ENCODE measurements around the gene SCGB1C1.
"Not testable (repeated sequence)": the region's sequence is repeated elsewhere in the genome, so short reads cannot be mapped to it uniquely, and the experiment has no call there.

The SCGB1C1 gene

DNA sequence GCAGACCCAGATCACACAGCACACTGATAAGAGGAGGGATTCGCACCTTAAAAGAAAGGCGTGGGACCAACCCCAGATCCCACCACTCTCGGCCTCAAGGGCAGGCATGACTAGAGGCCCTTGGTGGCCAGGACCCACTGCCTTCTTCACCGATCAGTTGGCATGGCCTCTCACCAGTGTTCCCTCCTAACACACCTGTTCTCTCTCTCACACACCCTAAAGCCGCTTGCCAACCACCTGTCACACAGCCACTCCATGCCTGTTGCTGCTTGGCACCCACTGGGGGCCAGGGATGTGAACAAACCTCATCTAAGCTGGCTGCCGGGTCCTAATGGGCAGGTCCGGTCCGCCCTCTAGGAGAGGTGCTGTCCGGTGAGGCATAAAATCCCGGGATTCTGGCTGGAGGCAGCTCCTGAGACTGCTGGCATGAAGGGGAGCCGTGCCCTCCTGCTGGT is at the start of gene SCGB1C1:
SCGB1C1 (plus strand) TSS at position 405 of the 455 bp plus-strand sequence; CDS start at position 427, 22 bp downstream.
- TF ChIP-seq YY1, TCF12, ZBTB7A (IDR thresholded peaks at IDR 0.05; ENCODE audit: low read depth): not testable (repeated sequence)

DNA sequence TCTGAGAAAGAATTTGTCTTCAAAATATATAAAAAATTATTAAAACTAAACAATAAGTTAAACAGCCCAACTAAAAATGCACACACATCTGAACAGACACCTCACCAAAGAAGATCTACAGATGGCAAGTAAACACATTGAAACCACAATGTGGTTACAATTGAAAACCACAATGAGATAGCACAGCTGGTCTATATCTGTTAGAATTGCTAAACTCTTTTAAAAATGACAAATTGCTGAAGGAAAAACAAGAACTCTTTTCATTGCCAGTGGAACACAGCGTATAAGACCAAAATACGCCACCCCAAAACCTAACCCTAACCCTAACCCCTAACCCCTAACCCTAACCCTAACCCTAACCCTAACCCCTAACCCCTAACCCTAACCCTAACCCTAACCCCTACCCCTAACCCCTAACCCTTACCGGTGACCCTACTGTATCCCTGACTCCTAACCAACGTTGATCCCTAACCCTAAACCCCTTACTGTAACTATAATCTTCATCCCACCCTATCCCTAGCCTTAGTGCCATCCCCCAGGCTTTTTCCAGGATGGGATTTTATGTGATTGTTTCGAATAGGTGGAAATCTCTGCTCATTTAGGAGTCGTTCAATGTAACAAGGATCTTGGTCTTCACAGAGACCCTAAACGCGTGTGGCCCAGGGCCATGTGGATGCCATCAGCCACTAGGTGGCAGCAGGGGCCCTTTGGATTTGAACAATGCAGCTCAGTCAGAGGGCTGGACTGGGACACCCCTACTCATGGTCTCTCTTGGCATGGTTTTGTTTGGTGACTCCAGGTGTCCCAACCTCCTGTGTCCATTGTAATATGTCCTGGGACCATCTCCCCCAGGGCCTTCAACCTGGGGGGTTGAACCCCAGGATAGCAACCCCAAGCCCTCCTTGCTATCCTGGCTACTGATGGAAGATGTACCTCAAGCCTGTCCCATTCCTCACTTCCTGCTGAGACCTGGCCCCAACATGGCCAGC is 1.1 kb upstream of the SCGB1C1 start:
- TF ChIP-seq RAD21 (IDR thresholded peaks at IDR 0.05; ENCODE audit: low read depth), result peak; percentile 30; the same call in 1 of the 2 replicates

DNA sequence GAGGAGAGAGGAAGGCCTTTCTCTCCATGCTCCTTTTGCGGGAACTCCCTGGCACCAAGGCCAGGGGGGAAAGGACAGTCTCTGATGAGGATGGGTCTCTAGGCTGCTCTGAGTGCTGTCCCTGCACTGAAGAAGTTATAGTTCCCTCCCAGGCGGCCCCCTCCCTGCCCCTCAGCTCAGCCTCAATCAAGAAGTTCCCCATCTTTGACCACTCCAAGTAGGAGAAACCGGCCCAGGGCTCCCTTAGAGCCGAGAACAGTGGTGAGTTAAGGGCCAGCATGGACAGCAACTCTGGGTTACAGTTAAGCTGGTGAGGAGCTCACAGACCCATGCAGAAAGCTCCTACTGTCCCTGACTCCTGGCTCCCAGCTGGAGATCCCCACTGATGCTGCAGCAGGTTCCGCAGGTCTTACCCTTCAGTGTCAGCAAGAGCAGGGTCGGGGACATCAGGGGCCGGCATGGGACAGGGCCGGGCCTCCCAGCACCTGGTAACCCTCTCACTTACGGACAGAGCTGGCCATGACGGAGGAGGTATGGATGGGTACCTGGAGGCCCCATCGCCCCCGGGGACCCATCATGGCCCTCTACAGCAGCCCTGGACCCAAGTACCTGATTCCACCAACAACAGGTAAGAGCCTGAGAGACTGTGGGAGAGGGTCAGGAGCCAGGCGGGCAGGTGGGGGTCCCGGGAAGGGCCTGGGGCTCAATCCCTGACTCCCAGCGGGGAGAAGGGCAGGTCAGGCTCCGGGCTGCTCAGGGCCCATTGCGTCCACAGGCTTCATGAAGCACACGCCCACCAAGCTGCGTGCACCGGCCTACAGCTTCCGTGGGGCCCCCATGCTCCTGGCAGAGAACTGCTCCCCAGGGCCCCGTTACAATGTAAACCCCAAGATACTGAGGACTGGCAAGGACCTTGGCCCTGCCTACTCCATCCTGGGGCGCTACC is 4.2 kb downstream of the SCGB1C1 start:
- TF ChIP-seq, protein P1, sequence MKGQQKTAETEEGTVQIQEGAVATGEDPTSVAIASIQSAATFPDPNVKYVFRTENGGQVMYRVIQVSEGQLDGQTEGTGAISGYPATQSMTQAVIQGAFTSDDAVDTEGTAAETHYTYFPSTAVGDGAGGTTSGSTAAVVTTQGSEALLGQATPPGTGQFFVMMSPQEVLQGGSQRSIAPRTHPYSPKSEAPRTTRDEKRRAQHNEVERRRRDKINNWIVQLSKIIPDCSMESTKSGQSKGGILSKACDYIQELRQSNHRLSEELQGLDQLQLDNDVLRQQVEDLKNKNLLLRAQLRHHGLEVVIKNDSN (IDR thresholded peaks at IDR 0.05), result no peak

DNA sequence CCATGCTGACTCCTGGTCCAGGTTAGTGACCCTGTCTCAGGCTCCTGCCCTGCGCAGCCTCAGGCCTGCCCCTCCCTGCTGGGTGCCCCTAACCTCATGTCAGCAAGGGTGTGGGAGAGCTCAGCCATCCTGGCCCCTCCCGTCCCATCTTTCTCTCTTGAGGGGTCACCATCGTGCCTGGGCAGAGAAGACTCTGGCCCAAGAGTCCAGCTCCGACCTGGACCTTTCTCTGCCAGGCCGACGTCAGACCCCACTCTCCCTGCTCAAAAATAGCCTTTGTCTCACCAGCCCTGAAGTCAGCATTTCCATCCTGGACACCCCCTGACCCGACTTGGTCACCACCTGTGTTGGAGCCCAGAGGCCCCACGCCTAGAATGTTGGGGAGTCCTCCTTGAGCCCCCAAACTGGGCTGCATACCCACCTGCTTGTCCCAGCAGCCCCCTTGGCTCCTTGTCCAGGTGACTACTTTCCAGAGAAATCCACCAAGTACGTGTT is 4.9 kb downstream of the SCGB1C1 start:
- TF ChIP-seq NFIC (IDR thresholded peaks at IDR 0.05) (no peak), CEBPB (IDR thresholded peaks at IDR 0.05) (no peak), RAD21 (IDR thresholded peaks at IDR 0.05; ENCODE audit: low read depth) (no peak), TEAD4 (IDR thresholded peaks at IDR 0.05) (no peak), EGR1 (IDR thresholded peaks at IDR 0.05) (no peak), TCF12 (IDR thresholded peaks at IDR 0.05; ENCODE audit: low read depth) (no peak), YY1 (IDR thresholded peaks at IDR 0.05; ENCODE audit: low read depth) (no peak), CREB1 (IDR thresholded peaks at IDR 0.05; ENCODE audit: low read depth) (no peak), FOXM1 (IDR thresholded peaks at IDR 0.05; ENCODE audit: borderline replicate concordance, low read depth) (no peak), TAF1 (IDR thresholded peaks at IDR 0.05; ENCODE audit: low read depth) (no peak), EP300 (IDR thresholded peaks at IDR 0.05; ENCODE audit: borderline replicate concordance) (no peak), ZBTB7A (IDR thresholded peaks at IDR 0.05; ENCODE audit: low read depth) (no peak)
- TF ChIP-seq, protein P1 (IDR thresholded peaks at IDR 0.05), result no peak
- TF ChIP-seq, protein P2, sequence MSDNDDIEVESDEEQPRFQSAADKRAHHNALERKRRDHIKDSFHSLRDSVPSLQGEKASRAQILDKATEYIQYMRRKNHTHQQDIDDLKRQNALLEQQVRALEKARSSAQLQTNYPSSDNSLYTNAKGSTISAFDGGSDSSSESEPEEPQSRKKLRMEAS (IDR thresholded peaks at IDR 0.05), result no peak
- TF ChIP-seq, protein P3, sequence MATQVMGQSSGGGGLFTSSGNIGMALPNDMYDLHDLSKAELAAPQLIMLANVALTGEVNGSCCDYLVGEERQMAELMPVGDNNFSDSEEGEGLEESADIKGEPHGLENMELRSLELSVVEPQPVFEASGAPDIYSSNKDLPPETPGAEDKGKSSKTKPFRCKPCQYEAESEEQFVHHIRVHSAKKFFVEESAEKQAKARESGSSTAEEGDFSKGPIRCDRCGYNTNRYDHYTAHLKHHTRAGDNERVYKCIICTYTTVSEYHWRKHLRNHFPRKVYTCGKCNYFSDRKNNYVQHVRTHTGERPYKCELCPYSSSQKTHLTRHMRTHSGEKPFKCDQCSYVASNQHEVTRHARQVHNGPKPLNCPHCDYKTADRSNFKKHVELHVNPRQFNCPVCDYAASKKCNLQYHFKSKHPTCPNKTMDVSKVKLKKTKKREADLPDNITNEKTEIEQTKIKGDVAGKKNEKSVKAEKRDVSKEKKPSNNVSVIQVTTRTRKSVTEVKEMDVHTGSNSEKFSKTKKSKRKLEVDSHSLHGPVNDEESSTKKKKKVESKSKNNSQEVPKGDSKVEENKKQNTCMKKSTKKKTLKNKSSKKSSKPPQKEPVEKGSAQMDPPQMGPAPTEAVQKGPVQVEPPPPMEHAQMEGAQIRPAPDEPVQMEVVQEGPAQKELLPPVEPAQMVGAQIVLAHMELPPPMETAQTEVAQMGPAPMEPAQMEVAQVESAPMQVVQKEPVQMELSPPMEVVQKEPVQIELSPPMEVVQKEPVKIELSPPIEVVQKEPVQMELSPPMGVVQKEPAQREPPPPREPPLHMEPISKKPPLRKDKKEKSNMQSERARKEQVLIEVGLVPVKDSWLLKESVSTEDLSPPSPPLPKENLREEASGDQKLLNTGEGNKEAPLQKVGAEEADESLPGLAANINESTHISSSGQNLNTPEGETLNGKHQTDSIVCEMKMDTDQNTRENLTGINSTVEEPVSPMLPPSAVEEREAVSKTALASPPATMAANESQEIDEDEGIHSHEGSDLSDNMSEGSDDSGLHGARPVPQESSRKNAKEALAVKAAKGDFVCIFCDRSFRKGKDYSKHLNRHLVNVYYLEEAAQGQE (IDR thresholded peaks at IDR 0.05; ENCODE audit: low read depth), result no peak

DNA sequence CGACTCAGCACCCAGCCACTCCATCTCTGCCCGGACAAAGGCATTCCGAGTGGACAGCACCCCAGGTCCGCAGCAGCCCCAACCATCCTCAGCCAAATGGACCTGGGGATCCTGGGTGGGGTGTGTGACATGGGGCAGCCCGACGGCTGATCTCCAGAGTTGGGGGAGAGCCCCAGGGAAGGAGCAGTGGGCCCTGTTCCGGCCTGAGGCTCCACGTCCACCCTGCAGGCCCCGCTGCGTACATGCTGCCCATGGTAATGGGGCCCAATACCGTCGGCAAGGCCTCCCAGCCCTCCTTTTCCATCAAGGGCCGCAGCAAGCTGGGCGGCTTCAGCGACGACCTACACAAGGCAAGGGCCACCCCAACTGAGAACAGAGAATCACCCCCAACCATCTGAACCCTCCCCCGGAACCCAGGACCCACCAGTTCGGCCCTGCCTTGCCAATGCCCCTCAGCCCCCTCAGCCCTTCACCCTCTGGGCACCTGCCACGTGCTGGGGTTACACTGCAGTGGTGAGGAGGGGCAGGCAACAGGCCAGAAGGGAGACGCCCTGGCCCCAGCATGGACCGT is 5.4 kb downstream of the SCGB1C1 start:
- TF ChIP-seq YY1 (IDR thresholded peaks at IDR 0.05; ENCODE audit: low read depth), result no peak
- no peak for TF ChIP-seq TAF1 (IDR thresholded peaks at IDR 0.05; ENCODE audit: low read depth)
- no peak for TF ChIP-seq TEAD4 (IDR thresholded peaks at IDR 0.05)
- no peak for TF ChIP-seq EP300 (IDR thresholded peaks at IDR 0.05; ENCODE audit: borderline replicate concordance)
- TF ChIP-seq CEBPB (IDR thresholded peaks at IDR 0.05), result no peak
- TF ChIP-seq ZBTB7A (IDR thresholded peaks at IDR 0.05; ENCODE audit: low read depth), result no peak
- TF ChIP-seq, protein P3 (IDR thresholded peaks at IDR 0.05; ENCODE audit: low read depth), result no peak
- TF ChIP-seq, protein P1 (IDR thresholded peaks at IDR 0.05), result no peak
- no peak for TF ChIP-seq NFIC (IDR thresholded peaks at IDR 0.05)
- TF ChIP-seq EGR1 (IDR thresholded peaks at IDR 0.05), result no peak
- TF ChIP-seq, protein P2 (IDR thresholded peaks at IDR 0.05), result no peak
- no peak for TF ChIP-seq RAD21 (IDR thresholded peaks at IDR 0.05; ENCODE audit: low read depth)
- no peak for TF ChIP-seq FOXM1 (IDR thresholded peaks at IDR 0.05; ENCODE audit: borderline replicate concordance, low read depth)
- TF ChIP-seq TCF12 (IDR thresholded peaks at IDR 0.05; ENCODE audit: low read depth), result no peak
- no peak for TF ChIP-seq CREB1 (IDR thresholded peaks at IDR 0.05; ENCODE audit: low read depth)

Data from Ishikawa (cell line).